ENCODE data around the gene PPM1K.
A peak's percentile ranks its signal among the peaks of the same experiment; 100 is the strongest.

PPM1K gene

DNA sequence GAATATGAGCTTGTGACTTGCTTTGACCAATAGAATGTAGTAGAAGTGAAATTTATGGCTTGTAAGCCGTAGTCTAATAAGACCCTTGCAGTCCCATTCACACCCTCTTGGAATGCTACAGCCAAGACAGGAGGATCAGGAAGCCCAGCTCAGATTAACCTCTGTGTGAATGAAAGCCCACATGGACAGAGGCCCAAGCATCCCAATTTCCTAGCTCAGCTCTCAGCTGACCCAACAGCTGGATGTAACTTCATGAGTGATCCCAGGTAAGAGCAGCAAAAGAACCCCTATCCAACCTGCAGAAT lies 12.8 kb upstream of the PPM1K start:
- no peak for TF ChIP-seq POLR2AphosphoS5 (IDR thresholded peaks at IDR 0.05; ENCODE audit: low read depth, low read length)
- no peak for TF ChIP-seq POLR2A (IDR thresholded peaks at IDR 0.05; ENCODE audit: low read depth, low read length)
- no peak for TF ChIP-seq TAF1 (IDR thresholded peaks at IDR 0.05; ENCODE audit: borderline replicate concordance, low read depth, low read length)
- DNase-seq (ENCODE audit: insufficient read length) (no peak), FAIRE-seq (no peak)

- TF ChIP-seq POLR2A (IDR thresholded peaks at IDR 0.05; ENCODE audit: low read depth, low read length) (no peak), POLR2AphosphoS5 (IDR thresholded peaks at IDR 0.05; ENCODE audit: low read depth, low read length) (no peak), TAF1 (IDR thresholded peaks at IDR 0.05; ENCODE audit: borderline replicate concordance, low read depth, low read length) (no peak)
- FAIRE-seq = no peak
- DNase-seq (ENCODE audit: insufficient read length) = no peak
These were observed 12.3 kb upstream of the PPM1K start for GRCh38 chr4:88296413-88297211.

- DNase-seq (ENCODE audit: insufficient read length) (no peak), FAIRE-seq (no peak)
- TF ChIP-seq POLR2AphosphoS5 (IDR thresholded peaks at IDR 0.05; ENCODE audit: low read depth, low read length) = no peak
- no peak for TF ChIP-seq POLR2A (IDR thresholded peaks at IDR 0.05; ENCODE audit: low read depth, low read length)
- TF ChIP-seq TAF1 (IDR thresholded peaks at IDR 0.05; ENCODE audit: borderline replicate concordance, low read depth, low read length) = no peak
These were observed 11.3 kb upstream of the PPM1K start for GRCh38 chr4:88295656-88296055.

- no peak for FAIRE-seq
- TF ChIP-seq POLR2A (IDR thresholded peaks at IDR 0.05; ENCODE audit: low read depth, low read length) = no peak
- TF ChIP-seq POLR2AphosphoS5 (IDR thresholded peaks at IDR 0.05; ENCODE audit: low read depth, low read length) = no peak
- TF ChIP-seq TAF1 (IDR thresholded peaks at IDR 0.05; ENCODE audit: borderline replicate concordance, low read depth, low read length) = no peak
- no peak for DNase-seq (ENCODE audit: insufficient read length)
These were observed 6.6 kb upstream of the PPM1K start for GRCh38 chr4:88291003-88291402.

- TF ChIP-seq POLR2A (IDR thresholded peaks at IDR 0.05; ENCODE audit: low read depth, low read length) (no peak), POLR2AphosphoS5 (IDR thresholded peaks at IDR 0.05; ENCODE audit: low read depth, low read length) (no peak), TAF1 (IDR thresholded peaks at IDR 0.05; ENCODE audit: borderline replicate concordance, low read depth, low read length) (no peak)
- no peak for DNase-seq (ENCODE audit: insufficient read length)
- FAIRE-seq = no peak
These were observed 2.5 kb upstream of the PPM1K start for GRCh38 chr4:88286897-88287296.

GRCh38 chr4:88285235-88285653 lies 883 bp upstream of the PPM1K start:
- DNase-seq (ENCODE audit: insufficient read length) (no peak), FAIRE-seq (no peak)
- no peak for TF ChIP-seq TAF1 (IDR thresholded peaks at IDR 0.05; ENCODE audit: borderline replicate concordance, low read depth, low read length)
- TF ChIP-seq POLR2AphosphoS5 (IDR thresholded peaks at IDR 0.05; ENCODE audit: low read depth, low read length) = no peak
- TF ChIP-seq POLR2A (IDR thresholded peaks at IDR 0.05; ENCODE audit: low read depth, low read length) = no peak

GRCh38 chr4:88283661-88284438 lies 511 bp downstream of the PPM1K start:
- FAIRE-seq = no peak
- DNase-seq (ENCODE audit: insufficient read length) = peak; percentile 31
- TF ChIP-seq POLR2A (IDR thresholded peaks at IDR 0.05; ENCODE audit: low read depth, low read length) (no peak; the same call in 1 of the 2 replicates), TAF1 (IDR thresholded peaks at IDR 0.05; ENCODE audit: borderline replicate concordance, low read depth, low read length) (0 out of 2 replicates have a peak, but pooled peaks have one; percentile 4)

- DNase-seq (ENCODE audit: insufficient read length) (no peak), FAIRE-seq (peak; percentile 85)
- no peak for TF ChIP-seq TAF1 (IDR thresholded peaks at IDR 0.05; ENCODE audit: borderline replicate concordance, low read depth, low read length)
- no peak for TF ChIP-seq POLR2AphosphoS5 (IDR thresholded peaks at IDR 0.05; ENCODE audit: low read depth, low read length)
- TF ChIP-seq POLR2A (IDR thresholded peaks at IDR 0.05; ENCODE audit: low read depth, low read length) = no peak
These were observed 4.0 kb downstream of the PPM1K start for GRCh38 chr4:88280228-88280795.

- TF ChIP-seq POLR2AphosphoS5 (IDR thresholded peaks at IDR 0.05; ENCODE audit: low read depth, low read length) = no peak
- TF ChIP-seq POLR2A (IDR thresholded peaks at IDR 0.05; ENCODE audit: low read depth, low read length) = no peak
- TF ChIP-seq TAF1 (IDR thresholded peaks at IDR 0.05; ENCODE audit: borderline replicate concordance, low read depth, low read length) = no peak
- FAIRE-seq = peak; percentile 50
- no peak for DNase-seq (ENCODE audit: insufficient read length)
These were observed 6.6 kb downstream of the PPM1K start for GRCh38 chr4:88277711-88278225.

GRCh38 chr4:88276952-88277710 lies 7.2 kb downstream of the PPM1K start:
- TF ChIP-seq TAF1 (IDR thresholded peaks at IDR 0.05; ENCODE audit: borderline replicate concordance, low read depth, low read length) = no peak
- no peak for FAIRE-seq
- no peak for DNase-seq (ENCODE audit: insufficient read length)

DNA sequence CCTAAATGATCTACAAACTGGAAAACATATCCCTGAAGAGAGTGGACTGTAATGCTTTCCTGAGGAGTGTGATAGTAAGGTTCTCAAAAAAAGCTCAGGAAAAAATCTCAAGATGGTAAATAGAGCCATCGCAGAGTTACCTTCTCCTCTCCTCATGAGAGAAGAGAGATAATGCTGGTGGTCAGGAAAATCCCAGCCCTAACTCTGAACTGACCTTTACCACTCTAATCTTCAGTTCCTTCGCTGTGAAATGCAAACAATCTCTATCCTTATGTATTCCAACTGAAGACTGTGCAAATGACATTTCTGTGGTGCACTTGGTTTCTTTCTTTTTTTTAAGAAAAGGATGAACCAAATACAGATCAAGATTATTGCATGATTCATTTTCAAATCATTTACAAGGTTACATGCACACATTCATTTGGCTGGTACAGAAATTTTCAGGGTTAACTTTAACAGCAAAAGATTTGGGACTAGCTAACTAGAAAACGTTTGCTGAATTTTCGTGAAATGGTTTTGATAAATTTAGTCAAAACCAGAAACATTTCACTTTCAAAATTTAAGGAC lies 8.3 kb downstream of the PPM1K start:
- DNase-seq (ENCODE audit: insufficient read length) (no peak), FAIRE-seq (peak; percentile 5)
- TF ChIP-seq POLR2AphosphoS5 (IDR thresholded peaks at IDR 0.05; ENCODE audit: low read depth, low read length) = no peak
- TF ChIP-seq POLR2A (IDR thresholded peaks at IDR 0.05; ENCODE audit: low read depth, low read length) = no peak
- no peak for TF ChIP-seq TAF1 (IDR thresholded peaks at IDR 0.05; ENCODE audit: borderline replicate concordance, low read depth, low read length)
